NCI-H1105 (cell line): ENCODE results near the gene DBT.
"Not testable (repeated sequence)": the region's sequence is repeated elsewhere in the genome, so short reads cannot be mapped to it uniquely, and the experiment has no call there.

Source experiments
- DNase-seq: peaks from one replicate; lab custom pipeline; 2025; lab: John Stamatoyannopoulos, UW

DBT gene

DNA sequence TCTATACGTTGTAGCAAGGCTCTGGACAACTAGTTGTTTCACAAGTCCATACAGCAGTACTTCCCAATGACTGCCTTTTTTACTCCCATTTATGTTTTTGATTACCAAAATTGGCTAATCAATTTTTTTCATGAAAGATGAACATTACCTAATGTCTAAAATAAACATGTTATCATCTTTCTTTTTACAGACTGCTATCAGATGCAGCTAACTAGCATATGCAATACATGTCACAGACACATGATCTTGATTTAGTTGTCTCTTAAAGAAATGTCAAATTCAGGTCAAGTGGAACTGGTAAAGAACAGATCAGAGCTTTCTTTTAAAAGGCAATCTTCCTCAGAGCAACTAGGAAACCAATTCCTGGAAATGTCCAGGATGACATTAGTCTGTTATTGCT, 630 bp upstream of the DBT start:
- DNase-seq, result no peak

DNA sequence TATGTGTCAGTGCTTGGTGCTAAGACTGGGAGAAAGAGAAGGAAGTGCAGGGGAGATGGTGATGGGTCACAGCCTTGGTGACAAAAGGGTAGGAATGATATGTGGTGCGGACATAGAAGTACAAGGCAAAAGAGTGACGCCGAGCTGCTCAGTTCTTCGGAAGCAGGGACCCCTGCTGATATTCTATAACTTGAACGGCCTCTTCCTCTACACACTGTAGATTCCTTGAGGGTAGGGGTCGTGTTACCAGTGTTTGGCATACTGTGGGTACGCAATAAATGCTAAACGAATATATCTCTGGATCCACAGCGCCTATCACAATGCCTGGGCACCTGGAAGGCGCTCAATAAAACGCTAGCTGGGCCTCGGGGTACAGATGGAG, 488 bp downstream of the DBT start:
- DNase-seq, result no peak

DNA sequence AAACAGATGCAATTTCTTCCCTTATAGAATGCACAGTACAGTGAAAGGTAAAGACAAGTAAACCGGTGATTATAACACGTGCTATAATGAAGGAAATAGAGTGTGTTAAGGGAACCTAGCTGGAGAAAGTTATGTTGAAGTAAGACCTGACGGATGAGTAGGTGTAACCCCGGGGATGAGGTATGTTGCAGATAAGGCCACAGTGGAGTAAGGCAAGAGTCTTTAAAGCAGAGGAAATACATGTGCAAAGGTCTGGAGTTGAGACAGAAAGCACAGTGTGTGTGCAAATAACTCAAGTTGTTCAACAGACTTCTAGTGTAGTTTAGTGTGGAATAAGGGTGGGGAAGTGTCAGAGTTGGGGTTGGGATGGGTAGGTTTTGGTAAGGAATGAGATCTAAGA, 2.9 kb downstream of the DBT start:
- DNase-seq, result no peak

DNA sequence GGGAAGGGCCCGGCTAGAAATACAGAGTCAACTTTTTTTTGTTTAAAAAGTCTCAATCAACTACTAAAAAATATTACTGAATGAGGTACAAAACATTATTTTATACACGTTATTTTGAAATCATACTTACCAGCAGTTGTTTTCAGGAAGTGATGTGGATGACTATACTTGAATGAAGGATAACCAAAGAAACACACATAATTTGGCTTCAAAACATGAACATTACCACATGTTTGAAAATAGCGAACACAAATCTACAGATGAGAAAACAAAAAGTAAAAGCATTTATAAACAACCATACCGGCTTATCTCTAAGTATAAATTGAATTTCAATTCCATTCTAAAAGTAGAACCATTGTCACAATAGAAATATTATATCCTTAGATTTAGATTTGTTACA, 9.0 kb downstream of the DBT start:
- DNase-seq, result no peak

DNA sequence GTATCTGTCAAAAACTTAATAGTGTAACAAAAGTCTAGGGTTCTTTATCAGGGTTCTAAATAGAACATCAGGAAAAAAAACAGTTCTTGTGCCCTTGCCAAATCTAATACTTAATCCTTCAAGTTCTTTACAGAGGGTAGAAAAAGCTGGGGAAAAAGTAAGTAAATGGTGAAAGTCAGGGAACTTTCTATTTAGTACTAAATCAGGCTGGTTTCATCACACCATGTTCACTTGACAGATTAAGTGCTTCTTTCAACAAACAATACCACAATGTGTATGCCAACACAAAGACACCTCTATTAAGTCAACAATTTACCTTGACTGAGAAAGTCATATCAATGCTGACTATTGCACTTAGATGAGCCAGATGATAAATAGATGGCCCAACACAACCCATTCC, 9.7 kb downstream of the DBT start:
- DNase-seq, result no peak

DNA sequence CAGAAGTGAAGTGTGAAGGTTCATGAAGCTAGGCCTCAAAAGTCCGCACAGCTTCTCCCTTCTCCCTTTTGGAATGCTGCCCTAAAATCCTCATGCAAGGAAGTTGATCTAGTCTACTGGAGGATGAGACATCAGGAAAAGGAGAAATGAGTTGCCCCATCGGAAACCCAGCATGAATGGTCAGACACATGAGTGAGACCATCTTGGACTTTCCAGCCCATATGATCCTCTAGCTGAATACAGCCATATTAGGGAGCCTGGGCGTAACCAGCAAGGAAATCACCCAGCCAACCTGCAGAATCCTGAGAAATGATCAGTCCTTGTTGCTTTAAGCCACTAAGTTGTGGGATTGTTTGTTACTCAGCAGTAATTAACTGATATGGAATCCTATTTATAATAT, 12.5 kb downstream of the DBT start:
- DNase-seq, result no peak

DNA sequence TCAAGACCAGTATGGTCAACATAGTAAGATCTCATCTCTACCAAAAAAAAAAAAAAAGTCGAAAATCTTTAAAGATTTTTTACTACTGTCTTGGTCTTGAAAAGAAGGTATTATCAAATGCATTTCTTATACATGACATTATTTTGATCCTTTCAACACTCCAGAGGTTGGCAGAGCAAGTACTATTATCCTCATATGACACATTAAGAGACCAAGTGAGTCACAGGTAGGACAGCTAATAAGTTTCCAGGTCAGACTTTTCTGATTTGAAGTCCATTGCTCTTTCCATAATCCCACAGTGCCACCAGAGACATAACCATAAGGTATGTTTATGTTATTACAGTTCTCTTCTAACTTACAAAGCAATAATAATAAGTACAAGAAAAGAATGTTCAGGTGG, 15.2 kb downstream of the DBT start:
- DNase-seq, result no peak

DNA sequence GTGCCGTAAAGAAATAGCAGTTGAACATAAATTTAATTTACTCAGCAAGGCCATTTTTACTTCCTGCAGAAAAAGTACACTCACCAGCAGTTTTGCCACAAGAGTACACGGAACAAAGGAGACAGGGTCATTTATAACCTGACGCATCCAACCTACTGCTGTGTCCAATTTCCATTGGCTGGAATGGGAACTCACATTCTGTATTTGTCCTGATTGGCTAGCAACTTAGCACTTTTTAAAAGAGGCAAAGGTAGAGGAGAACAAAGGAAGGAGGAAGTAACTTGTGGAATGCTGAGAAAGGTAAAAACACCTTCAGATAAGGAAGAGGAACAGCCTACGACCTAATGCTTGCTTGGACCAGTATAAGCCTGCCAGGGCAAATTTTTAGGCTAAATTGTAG, 16.1 kb downstream of the DBT start:
- not testable (repeated sequence) for DNase-seq

DNA sequence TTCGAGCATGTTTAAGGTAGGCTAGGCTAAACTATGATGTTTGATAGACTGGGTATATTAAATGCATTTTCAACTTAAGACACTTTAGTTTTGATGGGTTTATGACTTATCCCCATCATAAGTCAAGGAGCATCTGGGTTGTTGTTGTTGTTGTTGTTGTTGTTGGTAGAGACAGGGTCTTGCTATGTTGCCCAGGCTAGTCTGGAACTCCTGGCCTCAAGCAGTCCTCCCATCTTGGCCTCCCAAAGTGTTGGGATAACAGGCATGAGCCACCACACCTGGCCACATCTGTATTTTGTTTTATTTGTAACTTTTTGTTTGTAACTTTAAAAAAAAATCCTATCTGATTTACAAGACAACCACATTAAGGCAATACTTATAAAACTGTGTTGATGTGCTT, 17.5 kb downstream of the DBT start:
- DNase-seq, result no peak

DNA sequence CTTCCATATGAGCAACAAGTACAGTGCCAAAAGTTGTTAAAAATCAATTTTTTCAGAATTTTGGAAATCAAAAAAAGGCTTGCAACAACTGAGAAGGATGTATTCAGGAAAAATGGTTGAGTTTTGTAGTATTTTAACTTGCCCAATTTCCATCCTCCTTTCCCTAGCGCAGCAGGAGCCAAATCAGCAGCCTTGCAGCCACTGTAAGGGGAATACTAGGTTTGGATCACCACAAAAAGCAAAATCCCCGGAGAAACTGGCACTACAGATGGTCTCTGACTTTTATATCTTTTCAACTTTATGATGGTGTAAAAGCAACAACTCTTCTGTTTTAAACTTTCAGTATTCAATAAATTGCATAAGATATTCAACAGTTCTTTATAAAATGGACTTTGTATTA, 17.9 kb downstream of the DBT start:
- DNase-seq, result no peak

DNA sequence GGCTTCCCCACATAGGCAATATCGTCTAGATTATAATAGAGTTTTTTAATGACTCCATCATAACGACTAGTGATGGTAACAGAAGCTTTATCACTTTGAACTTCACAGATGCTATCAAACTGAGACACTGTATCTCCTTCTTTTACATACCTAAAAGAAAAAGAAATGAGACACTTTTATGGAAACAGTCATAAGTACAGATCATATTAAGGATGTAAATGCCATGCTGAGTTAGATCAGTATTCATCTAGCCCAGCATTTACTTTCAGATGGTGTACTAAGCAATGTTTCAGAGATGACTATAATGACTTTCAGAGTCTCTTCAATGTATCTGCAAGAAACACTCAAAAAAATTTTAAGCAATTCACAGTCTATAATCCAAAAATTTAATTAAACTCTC, 18.9 kb downstream of the DBT start:
- no peak for DNase-seq

DNA sequence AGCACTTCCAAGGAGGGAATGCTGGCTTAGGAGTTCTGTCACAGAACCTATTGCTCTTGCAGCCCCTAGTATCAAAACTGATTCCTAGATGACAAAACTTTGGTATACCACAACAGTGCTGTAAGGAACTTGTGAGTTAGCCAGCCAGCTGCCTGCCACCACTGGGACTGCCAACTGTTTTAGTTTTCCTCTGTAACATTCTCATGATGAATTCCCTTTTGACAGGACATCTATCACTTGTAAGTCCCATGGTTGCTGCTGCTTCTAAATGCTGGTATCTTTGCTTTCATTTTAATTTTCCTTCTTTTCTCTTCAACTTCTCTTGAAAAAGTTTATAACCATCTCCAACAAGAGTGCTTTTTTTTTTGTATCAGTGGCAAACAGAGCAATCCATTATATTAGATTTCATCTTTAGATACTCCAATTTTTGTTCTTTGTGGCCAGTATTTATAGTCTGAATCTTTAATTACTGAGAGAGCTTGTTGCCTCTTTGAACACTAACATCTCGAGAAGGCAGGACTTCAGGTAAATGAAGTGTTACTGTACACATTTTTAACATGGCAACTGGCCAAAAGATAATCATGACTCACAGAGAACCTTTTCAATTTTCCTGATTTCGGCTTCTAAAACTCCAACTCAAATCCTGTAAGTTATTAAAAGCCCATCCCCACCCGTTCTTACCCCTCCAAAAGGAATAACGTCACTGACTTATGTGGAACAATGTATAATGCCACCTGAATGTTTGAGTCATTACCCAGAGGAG, 19.8 kb downstream of the DBT start:
- no peak for DNase-seq

DNA sequence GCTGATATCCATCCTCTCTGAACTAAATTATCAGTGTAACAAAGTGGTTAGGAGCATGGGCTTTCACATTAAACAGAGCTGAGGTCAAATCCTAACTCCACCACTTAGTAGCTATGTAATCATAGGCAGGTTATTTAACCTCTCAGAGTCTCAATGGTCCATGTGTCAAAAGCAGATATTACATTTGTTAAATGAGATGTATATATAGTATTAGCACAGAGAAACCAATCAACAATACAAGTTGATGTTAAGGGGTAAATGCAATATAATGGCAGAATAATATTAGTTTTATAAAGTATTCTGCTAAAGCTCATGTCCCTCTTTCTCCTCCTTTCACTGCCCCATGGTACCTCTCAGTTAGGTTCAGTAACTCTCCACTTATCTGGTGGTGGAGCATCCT, 27.2 kb downstream of the DBT start:
- no peak for DNase-seq

DNA sequence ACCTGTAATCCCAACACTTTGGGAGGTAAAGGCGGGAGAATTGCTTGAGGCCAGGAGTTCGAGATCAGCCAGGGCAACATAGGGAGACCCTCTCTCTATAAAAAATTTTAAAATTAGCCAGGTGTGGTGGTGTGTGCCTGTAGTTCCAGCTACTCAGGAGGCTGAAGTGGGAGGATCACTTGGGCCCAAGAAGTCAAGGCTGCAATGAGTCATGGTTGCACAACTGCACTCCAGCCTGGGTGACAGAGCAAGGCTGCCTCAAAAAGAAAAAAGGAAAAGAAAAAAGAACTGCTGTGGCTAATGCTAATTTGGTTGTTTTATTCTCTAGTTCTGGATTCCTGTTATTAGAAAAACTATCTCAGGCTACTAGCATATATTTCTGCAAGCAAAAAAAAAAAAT, 29.8 kb downstream of the DBT start:
- DNase-seq, result no peak

DNA sequence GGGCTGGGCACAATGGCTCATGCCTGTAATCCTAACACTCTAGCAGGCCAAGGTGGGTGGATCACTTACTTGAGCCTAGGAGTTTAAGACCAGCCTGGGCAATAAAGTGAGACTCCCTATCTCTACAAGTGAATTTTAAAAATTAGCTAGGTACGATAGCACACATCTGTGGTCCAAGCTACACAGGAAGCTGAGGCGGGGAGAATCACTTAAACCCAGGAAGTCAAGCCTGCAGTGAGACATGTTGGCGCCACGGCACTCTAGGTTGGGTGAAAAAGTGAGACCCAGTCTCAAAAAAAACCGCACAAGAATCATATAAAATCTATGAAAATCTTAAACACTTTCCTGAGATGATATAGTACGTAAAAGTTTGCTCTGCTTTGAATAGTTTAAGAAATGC, 30.2 kb downstream of the DBT start:
- no peak for DNase-seq

DNA sequence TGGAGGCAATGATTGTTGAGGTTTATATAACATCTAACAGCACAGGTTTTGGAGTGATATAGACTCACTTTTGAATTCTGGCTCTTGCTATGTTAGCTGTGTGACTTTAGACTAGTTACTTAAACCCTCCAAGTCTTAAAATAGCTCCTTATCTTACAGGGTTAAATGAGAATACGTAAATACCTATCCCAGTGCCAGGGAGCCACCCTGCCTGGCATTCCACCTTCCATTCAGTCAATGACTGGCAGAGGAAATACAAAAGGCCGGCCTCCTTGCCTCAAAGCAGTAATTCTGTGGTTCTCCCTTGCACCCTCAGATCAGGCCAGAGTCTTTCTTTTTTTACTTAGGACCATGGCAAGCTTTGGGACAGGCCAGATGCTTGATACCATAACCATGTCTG, 31.8 kb downstream of the DBT start:
- DNase-seq, result no peak

DNA sequence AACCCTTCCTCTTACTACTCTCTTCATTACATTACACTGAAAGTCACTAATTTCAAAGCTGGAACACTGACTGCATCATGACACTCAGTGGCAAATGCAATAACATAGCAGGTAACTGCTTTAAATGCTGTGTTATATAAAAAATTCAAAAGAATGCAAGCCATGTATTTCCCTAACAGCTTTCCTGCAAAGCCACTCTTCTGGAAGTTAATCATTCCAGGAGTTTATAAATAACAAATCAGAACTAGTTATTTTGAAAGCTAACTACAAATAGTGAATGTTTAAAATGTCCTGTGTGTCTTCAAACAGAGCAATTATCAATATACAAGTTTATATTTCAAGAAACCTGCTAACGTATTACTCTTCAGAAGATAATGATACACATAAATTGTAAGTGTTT, 34.5 kb downstream of the DBT start:
- no peak for DNase-seq

DNA sequence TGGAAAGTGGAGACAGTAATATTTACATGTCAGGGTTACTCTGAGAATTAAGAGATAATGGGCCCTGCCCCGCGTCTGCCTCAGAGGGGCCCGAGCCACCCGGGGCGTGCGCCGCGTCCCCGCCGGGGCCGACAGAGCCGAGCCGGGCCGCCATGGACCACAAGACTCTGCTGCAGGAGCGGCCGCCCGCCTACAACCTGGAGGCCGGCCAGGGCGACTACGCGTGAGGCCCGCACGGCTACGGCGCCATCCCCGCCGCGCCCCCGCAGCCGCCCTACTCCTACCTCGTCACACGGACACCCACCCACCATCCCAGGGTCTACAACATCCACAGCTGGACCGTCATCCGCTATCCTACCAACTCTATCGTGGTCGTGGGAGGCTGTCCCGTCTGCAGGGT, 36.5 kb downstream of the DBT start:
- no peak for DNase-seq

DNA sequence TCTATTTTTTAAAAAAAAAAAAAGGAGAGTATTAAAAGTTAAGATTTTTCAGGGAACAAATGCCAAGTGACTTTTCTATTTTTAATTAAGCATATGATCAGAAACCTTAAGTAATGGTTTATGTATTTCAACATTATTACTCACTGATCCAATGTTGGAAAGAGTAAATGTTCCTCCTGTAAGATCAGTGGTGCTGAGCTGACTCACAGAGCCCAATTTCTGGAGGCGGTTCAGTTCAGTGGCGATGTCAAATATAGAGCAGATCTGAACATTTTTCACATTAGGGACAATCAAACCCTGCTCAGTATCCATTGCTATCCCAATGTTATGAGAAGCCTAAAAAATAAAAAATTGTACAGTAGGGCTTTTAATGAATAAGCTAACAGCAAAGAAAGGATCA, 43.3 kb downstream of the DBT start:
- no peak for DNase-seq

DNA sequence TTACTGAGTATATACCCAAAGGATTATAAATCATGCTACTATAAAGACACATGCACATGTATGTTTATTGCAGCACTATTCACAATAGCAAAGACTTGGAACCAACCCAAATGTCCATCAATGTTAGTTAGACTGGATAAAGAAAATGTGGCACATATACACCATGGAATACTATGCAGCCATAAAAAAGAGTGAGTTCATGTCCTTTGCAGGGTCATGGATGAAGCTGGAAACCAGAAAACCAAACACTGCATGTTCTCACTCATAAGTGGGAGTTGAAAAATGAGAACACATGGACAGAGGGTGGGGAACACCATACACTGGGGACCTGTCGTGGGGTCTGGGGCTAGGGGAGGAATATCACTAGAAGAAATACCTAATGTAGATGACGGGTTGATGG, 44.0 kb downstream of the DBT start:
- not testable (repeated sequence) for DNase-seq

DNA sequence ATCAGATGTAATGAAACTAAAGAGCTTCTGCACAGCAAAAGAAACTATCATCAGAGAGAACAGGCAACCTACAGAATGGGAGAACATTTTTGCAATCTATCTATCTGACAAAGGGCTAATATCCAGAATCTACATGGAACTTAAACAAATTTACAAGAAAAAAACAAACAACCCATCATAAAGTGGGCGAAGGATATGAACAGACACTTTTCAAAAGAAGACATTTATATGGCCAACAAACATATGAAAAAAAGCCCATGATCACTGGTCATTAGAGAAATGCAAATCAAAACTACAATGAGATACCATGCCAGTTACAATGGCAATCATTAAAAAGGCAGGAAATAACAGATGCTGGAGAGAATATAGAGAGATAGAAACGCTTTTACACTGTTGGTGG, 44.5 kb downstream of the DBT start:
- DNase-seq, result not testable (repeated sequence)

DNA sequence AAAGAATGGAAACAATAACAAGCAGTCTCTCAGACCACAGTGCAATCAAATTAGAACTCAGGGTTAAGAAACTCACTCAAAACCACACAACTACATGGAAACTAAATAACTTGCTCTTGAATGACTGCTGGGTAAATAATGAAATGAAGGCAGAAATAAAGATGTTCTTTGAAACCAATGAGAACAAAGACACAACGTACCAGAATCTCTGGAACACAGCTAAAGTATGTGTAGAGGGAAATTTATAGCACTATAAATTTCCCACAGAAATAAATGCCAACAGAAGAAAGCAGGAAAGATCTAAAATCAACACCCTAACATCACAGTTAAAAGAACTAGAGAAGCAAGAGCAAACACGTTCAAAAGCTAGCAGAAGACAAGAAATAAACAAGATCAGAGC, 46.9 kb downstream of the DBT start:
- DNase-seq, result not testable (repeated sequence)

DNA sequence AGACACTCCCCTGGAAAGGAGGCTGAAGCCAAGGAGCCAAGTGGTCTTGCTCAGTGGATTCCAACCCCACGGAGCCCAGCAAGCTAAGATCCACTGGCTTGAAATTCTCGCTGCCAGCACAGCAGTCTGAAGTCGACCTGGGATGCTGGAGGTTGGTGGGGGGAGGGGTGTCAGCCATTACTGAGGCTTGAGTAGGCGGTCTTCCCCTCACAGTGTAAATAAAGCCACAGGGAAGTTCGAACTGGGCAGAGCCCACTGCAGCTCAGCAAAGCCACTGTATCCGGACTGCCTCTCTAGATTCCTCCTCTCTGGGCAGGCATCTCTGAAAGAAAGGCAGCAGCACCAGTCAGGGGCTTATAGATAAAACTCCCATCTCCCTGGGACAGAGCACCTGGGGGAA, 49.6 kb downstream of the DBT start:
- DNase-seq, result not testable (repeated sequence)

DNA sequence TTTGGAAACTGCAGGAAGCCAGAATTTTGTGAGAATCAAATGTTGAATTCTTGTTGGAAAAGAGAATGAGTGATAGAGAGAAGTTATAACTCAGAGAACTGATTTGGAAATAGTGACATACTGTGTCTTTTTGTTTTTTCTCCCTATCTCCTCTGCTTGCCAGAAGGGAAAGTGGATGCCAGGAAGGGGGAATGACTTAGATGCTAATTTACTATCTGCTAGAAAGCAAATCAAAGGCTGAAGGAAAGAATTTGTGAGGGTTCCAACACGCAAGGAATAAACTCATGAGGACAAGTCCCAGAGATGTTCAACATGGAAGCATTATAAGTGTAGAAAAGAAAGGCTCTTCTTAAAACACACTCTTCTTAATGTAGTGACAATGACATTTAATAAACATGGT, 51.0 kb downstream of the DBT start:
- no peak for DNase-seq

DNA sequence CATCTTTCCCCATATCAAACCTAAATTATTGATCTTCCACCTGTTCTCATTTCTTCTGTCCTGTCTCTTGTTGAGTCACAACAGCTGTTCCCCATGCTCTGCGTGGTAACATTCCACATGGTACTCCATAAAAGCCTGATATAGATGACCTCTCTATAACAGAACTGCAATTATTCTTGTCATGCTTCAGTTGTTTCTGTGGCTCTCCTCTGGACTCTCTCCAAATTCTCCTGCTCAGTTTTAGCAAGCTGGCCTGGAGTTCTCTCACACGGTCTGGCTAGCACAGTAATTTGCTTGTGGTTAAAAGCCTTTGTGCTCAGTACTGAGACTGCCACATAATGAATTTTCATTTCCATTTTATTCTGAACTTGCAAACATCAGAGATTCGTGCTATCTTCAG, 61.0 kb downstream of the DBT start:
- peak; percentile 89 for DNase-seq
